SK-N-SH (cell line): ENCODE data around the gene SAMD4A. TPM values are rescaled to one million over a fixed set of nuclear protein-coding genes. Genes with fewer than 3 reads are reported as not detected.

Source experiments
- CTCF ChIA-PET: fragments of 300-600, 350-600 bp; formaldehyde crosslinking; extraction: SDS; loops from one replicate; lab custom pipeline; 2021; lab: Yijun Ruan, JAX
- POLR2A ChIA-PET: fragments of 350-600 bp; sonication (Branson Sonifier 250); formaldehyde crosslinking; extraction: SDS; loops from one replicate; lab custom pipeline; 2020; ENCODE audit warnings: antibody characterized with exemption, inconsistent platforms; lab: Yijun Ruan, JAX
- DNase-seq: peaks from one replicate; pipeline ENCODE4 v3.0.0; 2012
- H2AFZ ChIP-seq: fragments of 200-600 bp; sonication (generic); 2 replicates; pipeline ENCODE4 v1.8.1; 2016; ENCODE audit warnings: antibody characterized with exemption, mild to moderate bottlenecking, low read depth
- H3F3A ChIP-seq: fragments of 200-600 bp; sonication (generic); replicated peaks from 2 replicates; pipeline ENCODE3; 2016; ENCODE audit warnings: antibody characterized with exemption, mild to moderate bottlenecking; ENCODE audit not compliant: insufficient read depth
- H3K27ac ChIP-seq, 2 experiments: fragments of 200-500 bp in 1 of 2; fragments of 200-600 bp in 1 of 2; sonication (Bioruptor generic) in 1 of 2; sonication (generic), shearing (Covaris generic) in 1 of 2; 2 replicates each; pipeline versions ENCODE4 v1.5.1 to v1.6.1; 2014 to 2016; ENCODE audit warnings: low read depth in 2 of 2, inconsistent platforms in 1 of 2, low read length in 1 of 2, mild to moderate bottlenecking in 1 of 2, mixed read lengths in 1 of 2
- H3K27me3 ChIP-seq: fragments of 200-600 bp; sonication (generic), shearing (Covaris generic); 2 replicates; pipeline ENCODE4 v1.6.1; 2016; ENCODE audit warnings: mixed run types; ENCODE audit not compliant: insufficient read depth
- H3K36me3 ChIP-seq, 2 experiments: fragments of 200-500 bp in 1 of 2; fragments of 200-600 bp in 1 of 2; sonication (Bioruptor generic) in 1 of 2; sonication (generic) in 1 of 2; replicated peaks in 1 of 2; 2 replicates each; pipeline versions ENCODE3 to v1.5.1; 2014 to 2016; ENCODE audit warnings: low read length in 1 of 2, mild to moderate bottlenecking in 1 of 2; ENCODE audit not compliant: insufficient read depth in 2 of 2, control insufficient read depth in 1 of 2
- H3K4me1 ChIP-seq, 2 experiments: fragments of 200-500 bp in 1 of 2; fragments of 200-600 bp in 1 of 2; sonication (Bioruptor generic) in 1 of 2; sonication (generic), shearing (Covaris generic) in 1 of 2; 2 replicates each; pipeline versions ENCODE4 v1.5.1 to v1.6.1; 2014 to 2016; ENCODE audit warnings: low read depth in 1 of 2, low read length in 1 of 2, mixed run types in 1 of 2; ENCODE audit not compliant: insufficient read depth in 2 of 2, control insufficient read depth in 1 of 2
- H3K4me2 ChIP-seq: fragments of 200-600 bp; sonication (generic), shearing (Covaris generic); 2 replicates; pipeline ENCODE4 v1.6.1; 2017; ENCODE audit warnings: mixed run types
- H3K4me3 ChIP-seq, 2 experiments: fragments of 200-500 bp in 1 of 2; fragments of 200-600 bp in 1 of 2; sonication (Bioruptor generic) in 1 of 2; sonication (generic), shearing (Covaris generic) in 1 of 2; 2 replicates each; pipeline versions ENCODE4 v1.5.1 to v1.8.1; 2014 to 2016; ENCODE audit warnings: low read depth in 2 of 2, inconsistent platforms in 1 of 2, low read length in 1 of 2, mild to moderate bottlenecking in 1 of 2, mixed read lengths in 1 of 2, moderate library complexity in 1 of 2
- H3K79me2 ChIP-seq: fragments of 200-600 bp; sonication (generic); 2 replicates; pipeline ENCODE4 v1.8.1; 2017; ENCODE audit warnings: mild to moderate bottlenecking; ENCODE audit not compliant: insufficient read depth
- H3K9ac ChIP-seq: fragments of 200-600 bp; sonication (generic); 2 replicates; pipeline ENCODE4 v1.6.1; 2017; ENCODE audit warnings: mixed run types
- H3K9me2 ChIP-seq: fragments of 200-600 bp; sonication (generic); 2 replicates; pipeline ENCODE4 v1.6.1; 2017; ENCODE audit warnings: mixed run types
- H3K9me3 ChIP-seq: fragments of 200-600 bp; sonication (generic); 2 replicates; pipeline ENCODE4 v1.6.1; 2017; ENCODE audit warnings: mixed run types, mild to moderate bottlenecking, moderate library complexity
- H4K20me1 ChIP-seq: fragments of 200-600 bp; sonication (generic); 2 replicates; pipeline ENCODE4 v1.6.1; 2017; ENCODE audit warnings: mild to moderate bottlenecking, mixed run types; ENCODE audit not compliant: insufficient read depth
- EP300 ChIP-seq, 2 experiments: IDR thresholded peaks; 2 replicates each; pipeline versions ENCODE4 v1.4.0 to v1.6.1; 2012; ENCODE audit warnings: borderline replicate concordance in 1 of 2, low read depth in 1 of 2, low read length in 1 of 2
- FOSL2 ChIP-seq: IDR thresholded peaks from 2 replicates; pipeline ENCODE4 v1.4.0; 2012; ENCODE audit warnings: low read depth, mild to moderate bottlenecking, moderate library complexity, borderline replicate concordance
- FOXM1 ChIP-seq: IDR thresholded peaks from 2 replicates; pipeline ENCODE4 v1.4.0; 2012; ENCODE audit warnings: low read depth, mild to moderate bottlenecking
- JUND ChIP-seq: IDR thresholded peaks from 2 replicates; pipeline ENCODE4 v1.4.0; 2012
- MXI1 ChIP-seq: IDR thresholded peaks from 2 replicates; pipeline ENCODE4 v1.6.1; 2012; ENCODE audit warnings: mild to moderate bottlenecking, low read depth, low read length, improper control_type of control experiment
- NFIC ChIP-seq: IDR thresholded peaks from 2 replicates; pipeline ENCODE4 v1.4.0; 2012; ENCODE audit warnings: borderline replicate concordance
- NRF1 ChIP-seq: IDR thresholded peaks from 2 replicates; pipeline ENCODE4 v1.6.1; 2012; ENCODE audit warnings: low read depth, mild to moderate bottlenecking, low read length
- POLR2AphosphoS5 ChIP-seq: IDR thresholded peaks from 2 replicates; pipeline ENCODE4 v1.6.1; 2012; ENCODE audit warnings: low read depth, low read length
- SIN3A ChIP-seq: IDR thresholded peaks from 2 replicates; pipeline ENCODE4 v1.6.1; 2012; ENCODE audit warnings: low read depth, mild to moderate bottlenecking, low read length, moderate library complexity, borderline replicate concordance
- TCF12 ChIP-seq: IDR thresholded peaks from 2 replicates; pipeline ENCODE4 v1.4.0; 2012
- TEAD4 ChIP-seq: IDR thresholded peaks from 2 replicates; pipeline ENCODE4 v1.4.0; 2012; ENCODE audit warnings: mild to moderate bottlenecking, borderline replicate concordance; ENCODE audit not compliant: insufficient read depth
- whole genome bisulfite sequencing: methylation state at CpG from one replicate; pipeline ENCODE4 v1.1.6; 2017; ENCODE audit warnings: low lambda C conversion rate; 5-methylcytosine and 5-hydroxymethylcytosine counted together
- polyA plus RNA-seq, 3 experiments: library from polyadenylated mRNA; depleted of rRNA; stranded (reverse); fragments of >200 nt; gene quantifications; 2 replicates each; pipeline ENCODE4 v1.2.3, GENCODE V29; 2012
- TF ChIP-seq, protein P1 (sequence below): fragments of 150-350 bp; IDR thresholded peaks from 2 replicates; pipeline ENCODE4 v1.6.1; 2017; ENCODE audit warnings: antibody characterized with exemption, low read length, low read depth, borderline replicate concordance
- TF ChIP-seq, protein P2 (sequence below): fragments of 150-350 bp; IDR thresholded peaks from 2 replicates; pipeline ENCODE4 v1.6.1; 2016; ENCODE audit warnings: mild to moderate bottlenecking, low read depth, low read length
- TF ChIP-seq, protein P3 (sequence below): IDR thresholded peaks from 2 replicates; pipeline ENCODE4; 2012

SAMD4A gene
- polyA plus RNA-seq, 1 of the 3 experiments (the other 2 are of a cell fraction) = 5.0 TPM

DNA sequence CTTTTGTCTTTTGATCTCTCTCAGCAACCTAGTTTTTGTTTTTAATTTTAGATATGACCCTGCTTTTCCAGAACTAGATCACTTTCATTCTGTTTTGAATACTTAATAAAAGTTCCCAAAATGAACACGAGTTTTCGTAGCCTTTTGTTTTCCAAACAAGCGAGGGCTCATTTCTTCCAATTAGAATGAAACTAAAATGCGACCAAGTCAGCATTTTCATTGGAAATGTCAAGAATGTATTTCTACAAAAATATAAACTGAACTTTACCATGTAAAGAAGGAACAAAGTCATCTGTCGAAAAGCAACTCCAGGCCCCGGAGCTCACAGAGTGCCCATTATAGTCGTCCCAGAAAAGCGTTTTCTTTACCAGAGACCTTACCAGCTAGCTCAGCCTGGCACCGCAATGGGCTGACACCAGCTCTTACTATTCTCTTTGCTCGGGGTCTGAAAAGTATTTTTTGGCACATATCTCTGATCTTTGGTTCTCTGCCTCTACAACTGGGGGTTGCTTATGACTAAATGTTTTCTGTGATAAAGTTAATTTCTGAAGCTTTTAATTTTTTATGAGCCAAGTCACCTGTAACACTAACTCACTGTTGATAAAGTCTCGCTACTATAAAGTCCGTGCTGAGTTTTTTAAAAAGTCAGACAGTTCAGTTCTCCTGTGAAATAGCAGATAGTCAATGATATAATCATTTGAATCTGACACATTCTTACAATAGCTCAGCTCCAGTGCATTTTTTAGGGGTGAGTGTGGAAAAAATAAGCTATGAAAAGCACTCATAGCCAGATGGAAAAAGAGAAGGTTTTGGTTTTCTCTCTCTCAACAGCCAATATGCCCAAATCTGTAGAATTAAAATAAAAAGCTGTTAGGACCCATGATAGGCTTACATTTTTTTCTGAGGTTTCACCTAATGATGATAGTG lies 43.4 kb downstream of the SAMD4A start:
- H2AFZ ChIP-seq = no peak overlapping the region
- H3K36me3 ChIP-seq = peaks cover 0 to 3% of the 10 kb centered on the region in 2 experiments
- H3K27me3 ChIP-seq = no peaks in the 10 kb centered on the region
- CTCF ChIA-PET = no interaction called here
- H3F3A ChIP-seq = peaks cover 44% of the 10 kb centered on the region
- H3K4me3 ChIP-seq = peak overlapping the region in 1 of 2 experiments; percentile 38; a peak in 2 of 4 replicates
- POLR2A ChIA-PET = no interaction called here
- H3K4me2 ChIP-seq = peak overlapping the region; percentile 74
- peaks cover 92% of the 10 kb centered on the region for H3K79me2 ChIP-seq
- peaks cover 9 to 12% of the 10 kb centered on the region in 2 experiments; a peak in 3 of 4 replicates for H3K4me1 ChIP-seq
- 73% methylated on average over 12 of the region's 12 CpGs for WGBS
- peak overlapping the region; percentile 39; the same call in 1 of the 2 replicates for H3K9ac ChIP-seq
- H3K27ac ChIP-seq = peak overlapping the region; percentile 55 to 81; a peak in 3 of 4 replicates
- H4K20me1 ChIP-seq = no peaks in the 10 kb centered on the region
- H3K9me3 ChIP-seq = no peaks in the 10 kb centered on the region
- DNase-seq = no peak
- H3K9me2 ChIP-seq = no peaks in the 10 kb centered on the region
- TF ChIP-seq EP300 (IDR thresholded peaks at IDR 0.05; ENCODE audit: borderline replicate concordance in 1 of 2, low read depth in 1 of 2, low read length in 1 of 2) (peak in 1 of 2 experiments; percentile 69; a peak in 1 of 4 replicates), FOXM1 (0 out of 2 replicates have a peak, but pooled peaks have one; percentile 48), MXI1 (no peak), NFIC (peak; percentile 56; the same call in 1 of the 2 replicates), SIN3A (no peak), TCF12 (peak; percentile 82), JUND (peak; percentile 85), TEAD4 (peak; percentile 71), NRF1 (no peak), POLR2AphosphoS5 (peak; percentile 55; the same call in 1 of the 2 replicates), FOSL2 (peak; percentile 79)
- TF ChIP-seq, protein P1, sequence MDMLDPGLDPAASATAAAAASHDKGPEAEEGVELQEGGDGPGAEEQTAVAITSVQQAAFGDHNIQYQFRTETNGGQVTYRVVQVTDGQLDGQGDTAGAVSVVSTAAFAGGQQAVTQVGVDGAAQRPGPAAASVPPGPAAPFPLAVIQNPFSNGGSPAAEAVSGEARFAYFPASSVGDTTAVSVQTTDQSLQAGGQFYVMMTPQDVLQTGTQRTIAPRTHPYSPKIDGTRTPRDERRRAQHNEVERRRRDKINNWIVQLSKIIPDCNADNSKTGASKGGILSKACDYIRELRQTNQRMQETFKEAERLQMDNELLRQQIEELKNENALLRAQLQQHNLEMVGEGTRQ = no peak
- TF ChIP-seq, protein P2, sequence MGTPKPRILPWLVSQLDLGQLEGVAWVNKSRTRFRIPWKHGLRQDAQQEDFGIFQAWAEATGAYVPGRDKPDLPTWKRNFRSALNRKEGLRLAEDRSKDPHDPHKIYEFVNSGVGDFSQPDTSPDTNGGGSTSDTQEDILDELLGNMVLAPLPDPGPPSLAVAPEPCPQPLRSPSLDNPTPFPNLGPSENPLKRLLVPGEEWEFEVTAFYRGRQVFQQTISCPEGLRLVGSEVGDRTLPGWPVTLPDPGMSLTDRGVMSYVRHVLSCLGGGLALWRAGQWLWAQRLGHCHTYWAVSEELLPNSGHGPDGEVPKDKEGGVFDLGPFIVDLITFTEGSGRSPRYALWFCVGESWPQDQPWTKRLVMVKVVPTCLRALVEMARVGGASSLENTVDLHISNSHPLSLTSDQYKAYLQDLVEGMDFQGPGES = no peak
- TF ChIP-seq, protein P3, sequence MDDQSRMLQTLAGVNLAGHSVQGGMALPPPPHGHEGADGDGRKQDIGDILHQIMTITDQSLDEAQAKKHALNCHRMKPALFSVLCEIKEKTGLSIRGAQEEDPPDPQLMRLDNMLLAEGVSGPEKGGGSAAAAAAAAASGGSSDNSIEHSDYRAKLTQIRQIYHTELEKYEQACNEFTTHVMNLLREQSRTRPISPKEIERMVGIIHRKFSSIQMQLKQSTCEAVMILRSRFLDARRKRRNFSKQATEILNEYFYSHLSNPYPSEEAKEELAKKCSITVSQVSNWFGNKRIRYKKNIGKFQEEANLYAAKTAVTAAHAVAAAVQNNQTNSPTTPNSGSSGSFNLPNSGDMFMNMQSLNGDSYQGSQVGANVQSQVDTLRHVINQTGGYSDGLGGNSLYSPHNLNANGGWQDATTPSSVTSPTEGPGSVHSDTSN = peak; percentile 65
